Type B pancreatic cell (in vitro differentiated cells): ENCODE data around the gene SLC12A4. TPM values are rescaled to one million over a fixed set of nuclear protein-coding genes. Genes with fewer than 3 reads are reported as not detected.

Source experiments
- DNase-seq: peaks from one replicate; pipeline ENCODE4 v3.0.0; 2021; ENCODE audit warnings: mixed read lengths; ENCODE audit not compliant: unreplicated experiment; ENCODE audit errors: extremely low spot score
- H3K27ac Mint-ChIP-seq: 2 replicates; pipeline ENCODE4 v1.8.0; 2021; ENCODE audit warnings: mild to moderate bottlenecking, mixed read lengths
- H3K27me3 Mint-ChIP-seq: 2 replicates; pipeline ENCODE4 v1.8.0; 2021; ENCODE audit warnings: mixed read lengths
- H3K36me3 Mint-ChIP-seq: 2 replicates; pipeline ENCODE4 v1.8.0; 2021; ENCODE audit warnings: mixed read lengths
- H3K4me1 Mint-ChIP-seq: one replicate; pipeline ENCODE4 v1.8.0; 2021; ENCODE audit warnings: mixed read lengths; ENCODE audit not compliant: unreplicated experiment
- H3K4me3 Mint-ChIP-seq: 2 replicates; pipeline ENCODE4 v1.8.0; 2021; ENCODE audit warnings: mild to moderate bottlenecking, mixed read lengths
- H3K9me3 Mint-ChIP-seq: 2 replicates; pipeline ENCODE4 v1.8.0; 2021; ENCODE audit warnings: mixed read lengths
- CTCF ChIP-seq: fragments of 200-600 bp; sonication (generic); conservative IDR thresholded peaks from 2 replicates; pipeline ENCODE4 v1.5.0; 2021; ENCODE audit warnings: antibody characterized with exemption, mild to moderate bottlenecking
- total RNA-seq: library from RNA; stranded (reverse); gene quantifications from 2 replicates; pipeline ENCODE4 v1.2.1, GENCODE V29; 2021; ENCODE audit warnings: low replicate concordance

SLC12A4 gene
- total RNA-seq, 1 donor from 2014 or later = 48.1 TPM

DNA sequence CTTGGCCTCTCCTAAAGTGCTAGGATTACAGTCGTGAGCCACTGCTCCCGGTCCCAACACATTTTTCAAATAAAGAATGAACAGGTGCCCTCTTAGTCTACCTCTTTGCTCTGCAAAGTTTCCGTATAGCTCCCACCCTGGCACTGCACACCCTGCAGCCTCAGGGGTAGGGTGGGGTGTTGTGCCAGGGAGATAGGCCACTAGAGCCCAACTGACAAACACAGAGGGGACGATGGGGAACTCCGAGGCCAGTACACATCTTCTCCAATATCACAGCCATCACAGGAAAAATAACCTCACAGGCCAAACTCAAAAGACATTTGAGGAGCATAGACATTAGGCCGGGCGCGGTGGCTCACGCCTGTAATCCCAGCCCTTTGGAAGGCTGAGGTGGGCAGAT lies 2.7 kb upstream of the SLC12A4 start:
- no peak for DNase-seq
- no peaks in the 10 kb centered on the region for H3K36me3 Mint-ChIP-seq
- no peaks in the 10 kb centered on the region for H3K9me3 Mint-ChIP-seq
- H3K27me3 Mint-ChIP-seq = peaks cover 16% of the 10 kb centered on the region
- H3K4me1 Mint-ChIP-seq = peaks cover 11% of the 10 kb centered on the region
- no peak for TF ChIP-seq CTCF
- peak overlapping the region; percentile 65 for H3K4me3 Mint-ChIP-seq
- H3K27ac Mint-ChIP-seq = peak overlapping the region; percentile 55

DNA sequence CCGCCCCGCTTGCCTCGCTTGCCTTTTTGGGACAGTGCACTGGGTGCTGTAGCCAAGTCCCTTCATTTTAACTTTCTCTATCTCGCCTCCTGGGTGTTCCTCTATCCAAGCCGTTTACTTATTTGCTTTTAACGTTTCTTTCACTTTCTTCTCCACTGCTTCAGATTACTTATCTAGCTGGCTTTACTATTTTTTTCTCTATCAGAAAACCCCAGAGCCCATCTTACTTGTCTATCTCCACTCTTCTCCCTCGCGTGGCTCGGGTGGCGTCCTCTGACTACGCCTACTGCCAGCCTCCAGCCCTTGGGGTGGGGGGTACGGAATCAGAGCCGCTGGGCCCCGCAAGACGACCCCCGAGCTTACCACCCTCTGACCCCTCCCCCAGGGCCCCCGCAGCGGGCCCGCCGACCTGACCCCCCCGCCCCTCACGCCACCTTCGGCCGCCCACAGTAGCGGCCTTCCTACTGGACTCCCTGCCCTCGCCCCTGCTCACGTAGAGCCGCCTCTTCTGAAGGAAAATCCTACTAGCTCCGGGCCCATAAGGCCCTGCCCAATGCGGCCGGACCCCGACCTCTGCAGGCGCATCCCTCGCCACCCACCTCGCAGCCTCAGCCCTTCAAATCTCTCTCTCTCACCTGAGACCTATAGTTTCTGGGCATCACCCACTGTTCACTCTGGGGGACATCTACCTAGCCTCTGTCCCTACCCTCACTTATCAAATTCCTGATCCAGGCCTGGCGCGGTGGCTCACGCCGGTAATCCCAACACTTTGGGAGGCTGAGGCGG lies 1.0 kb upstream of the SLC12A4 start:
- no peak for TF ChIP-seq CTCF
- no peak for DNase-seq
- peak overlapping the region; percentile 91 for H3K27ac Mint-ChIP-seq

DNA sequence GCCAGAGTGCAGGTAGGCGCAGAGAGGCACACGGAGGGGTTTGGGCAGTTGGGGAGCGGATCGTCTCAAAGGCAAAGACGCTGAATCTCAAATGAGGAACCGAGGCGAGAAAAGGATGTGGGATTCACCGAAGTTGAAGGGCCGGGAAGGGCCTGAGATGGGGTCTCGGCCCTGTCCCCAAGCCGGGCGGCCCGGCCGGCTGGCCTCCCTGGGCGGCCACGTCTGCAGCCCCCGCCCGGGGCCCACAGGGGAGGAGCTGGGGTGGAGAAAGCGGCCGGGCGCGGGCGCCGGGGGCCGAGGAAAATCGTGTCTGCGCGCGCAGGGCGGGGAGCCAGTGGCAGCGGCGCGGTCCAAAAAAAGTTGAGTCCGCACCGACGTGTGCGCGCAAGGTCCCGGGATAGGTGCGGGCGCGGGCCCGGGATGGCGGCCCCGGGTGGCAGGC lies 458 bp downstream of the SLC12A4 start:
- Mint-ChIP-seq H3K9me3 (no peaks in the 10 kb centered on the region), H3K4me1 (peaks cover 28% of the 10 kb centered on the region), H3K36me3 (peaks cover 5% of the 10 kb centered on the region), H3K27me3 (peaks cover 10% of the 10 kb centered on the region), H3K27ac (peak overlapping the region; percentile 98), H3K4me3 (peak overlapping the region; percentile 89)
- DNase-seq = no peak
- no peak for TF ChIP-seq CTCF

More for the DNA sequence above, 1.0 kb upstream of the SLC12A4 start:
- peaks cover 10% of the 10 kb centered on the region for H3K27me3 Mint-ChIP-seq
- no peaks in the 10 kb centered on the region for H3K9me3 Mint-ChIP-seq
- peaks cover 5% of the 10 kb centered on the region for H3K36me3 Mint-ChIP-seq
- H3K4me1 Mint-ChIP-seq = peaks cover 25% of the 10 kb centered on the region
- peak overlapping the region; percentile 89 for H3K4me3 Mint-ChIP-seq

GRCh38 chr16:67967183-67967957 lies 1.1 kb downstream of the SLC12A4 start:
- no peak for TF ChIP-seq CTCF
- H3K27me3 Mint-ChIP-seq = peaks cover 10% of the 10 kb centered on the region
- peak overlapping the region; percentile 89 for H3K4me3 Mint-ChIP-seq
- peak overlapping the region; percentile 98 for H3K27ac Mint-ChIP-seq
- no peak for DNase-seq
- no peaks in the 10 kb centered on the region for H3K9me3 Mint-ChIP-seq
- H3K36me3 Mint-ChIP-seq = peaks cover 9% of the 10 kb centered on the region
- H3K4me1 Mint-ChIP-seq = peaks cover 28% of the 10 kb centered on the region

GRCh38 chr16:67966549-67967182 lies 1.8 kb downstream of the SLC12A4 start:
- H3K4me1 Mint-ChIP-seq = peaks cover 28% of the 10 kb centered on the region
- no peak for TF ChIP-seq CTCF
- H3K27ac Mint-ChIP-seq = peak overlapping the region; percentile 98
- no peak for DNase-seq
- peaks cover 9% of the 10 kb centered on the region for H3K36me3 Mint-ChIP-seq
- H3K4me3 Mint-ChIP-seq = peak overlapping the region; percentile 89
- peaks cover 10% of the 10 kb centered on the region for H3K27me3 Mint-ChIP-seq
- no peaks in the 10 kb centered on the region for H3K9me3 Mint-ChIP-seq
